ENCODE measurements around the gene CP. TPM values are rescaled to one million over a fixed set of nuclear protein-coding genes. Genes with fewer than 3 reads are reported as not detected.
"Not testable (repeated sequence)": the region's sequence is repeated elsewhere in the genome, so short reads cannot be mapped to it uniquely, and the experiment has no call there.

CP gene
- not detected in 2 replicates for total RNA-seq (2014; rRNA removed; shearing (Covaris generic))
- polyA plus RNA-seq (2015; cell fraction: cytosol; rRNA removed) = 0.10 TPM in 1 of 2 replicates, not detected in the other
- 0.10 TPM in 1 of 2 replicates, not detected in the other for polyA plus RNA-seq (2015; cell fraction: nucleus; rRNA removed)

GRCh38 chr3:149221783-149222517 lies at the start of gene CP:
Gene CP (minus strand): TSS chr3:149221829. CDS start chr3:149221792, 37 bp downstream.
- no peak for DNase-seq (ENCODE audit: low read depth)

DNA sequence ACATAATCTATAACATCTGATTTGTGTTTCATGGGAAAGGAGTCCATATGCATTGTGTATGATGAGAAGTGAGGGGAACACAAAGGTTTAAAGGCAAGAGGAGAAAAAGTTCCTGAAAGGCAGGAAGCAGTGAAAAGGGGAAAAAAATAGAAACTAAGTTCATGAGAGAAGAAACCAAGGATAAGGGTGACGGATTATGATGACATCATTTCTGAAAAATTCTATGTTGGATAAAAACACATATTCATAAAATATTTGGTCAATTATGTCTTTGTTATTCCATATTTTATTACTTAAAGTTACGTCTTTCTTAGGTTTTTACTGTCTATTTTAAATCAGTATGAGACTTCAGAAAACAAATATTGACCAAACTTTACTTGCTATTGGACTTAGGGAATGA lies 48.6 kb upstream of the CP start:
- DNase-seq (ENCODE audit: low read depth) = no peak

DNA sequence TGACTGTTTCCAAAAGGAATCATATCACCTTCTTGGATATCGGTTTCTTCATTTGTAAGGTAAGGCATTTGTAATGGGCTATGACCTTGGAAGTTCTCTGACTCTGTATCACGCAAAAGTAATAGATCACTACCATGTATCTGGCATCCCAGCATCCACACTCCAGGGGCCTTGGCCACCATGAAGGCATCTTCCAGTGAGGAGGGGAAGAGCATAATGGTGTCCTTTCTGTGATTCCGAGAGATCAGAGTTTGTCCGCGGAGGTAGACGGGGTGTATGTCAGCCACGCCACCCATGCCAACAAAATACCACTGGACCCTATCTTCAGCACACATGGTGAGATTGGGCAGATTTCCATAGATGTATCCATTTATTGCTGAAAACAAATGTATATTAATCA lies 48.1 kb upstream of the CP start:
- DNase-seq (ENCODE audit: low read depth) = no peak

GRCh38 chr3:149267565-149267964 lies 45.9 kb upstream of the CP start:
- DNase-seq (ENCODE audit: low read depth) = no peak

- no peak for DNase-seq (ENCODE audit: low read depth)
These were observed 45.1 kb upstream of the CP start for GRCh38 chr3:149266736-149267135.

GRCh38 chr3:149263856-149264255 lies 42.2 kb upstream of the CP start:
- no peak for DNase-seq (ENCODE audit: low read depth)

DNA sequence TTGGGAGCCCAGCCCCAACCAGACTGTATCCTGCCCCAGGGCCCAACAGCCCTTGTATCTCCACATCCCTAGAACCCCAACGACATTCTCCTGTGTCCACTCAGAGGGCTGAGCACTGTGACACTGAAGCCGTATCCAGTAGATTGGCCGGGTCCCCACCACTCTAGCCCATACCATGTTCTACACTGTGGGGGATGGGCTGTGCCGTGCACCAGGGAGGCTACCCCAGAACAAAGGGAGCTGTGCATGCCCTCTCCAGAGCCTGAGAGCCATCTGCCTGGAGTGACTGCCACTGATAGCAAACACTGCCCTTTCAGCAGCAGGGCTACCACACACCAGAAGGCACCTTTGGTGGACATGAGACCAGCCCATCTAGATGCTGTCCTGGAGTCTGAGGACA lies 37.1 kb upstream of the CP start:
- no peak for DNase-seq (ENCODE audit: low read depth)

- no peak for DNase-seq (ENCODE audit: low read depth)
These were observed 36.7 kb upstream of the CP start for GRCh38 chr3:149258298-149258697.

DNA sequence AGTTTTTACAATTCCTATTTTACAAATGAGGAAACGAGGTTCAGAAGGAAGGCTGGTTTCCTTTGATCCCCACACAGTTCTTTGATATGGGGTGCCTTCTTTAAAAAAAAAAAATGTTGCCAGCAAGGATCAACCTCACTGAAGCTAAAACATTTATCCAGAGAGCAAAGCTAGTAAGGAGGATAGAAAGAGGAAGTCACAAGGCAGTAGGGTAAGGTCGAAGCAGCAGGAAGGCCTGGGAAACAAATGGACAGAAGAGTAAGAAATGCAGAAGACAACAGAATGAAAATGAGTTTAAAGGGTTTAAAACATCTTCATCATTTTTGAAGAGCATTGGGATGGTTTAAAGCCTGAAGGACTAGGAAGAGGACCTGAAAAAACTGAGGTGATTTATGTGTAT lies 30.6 kb upstream of the CP start:
- DNase-seq (ENCODE audit: low read depth) = no peak

- DNase-seq (ENCODE audit: low read depth) = no peak
These were observed 29.6 kb upstream of the CP start for GRCh38 chr3:149251186-149251585.

DNA sequence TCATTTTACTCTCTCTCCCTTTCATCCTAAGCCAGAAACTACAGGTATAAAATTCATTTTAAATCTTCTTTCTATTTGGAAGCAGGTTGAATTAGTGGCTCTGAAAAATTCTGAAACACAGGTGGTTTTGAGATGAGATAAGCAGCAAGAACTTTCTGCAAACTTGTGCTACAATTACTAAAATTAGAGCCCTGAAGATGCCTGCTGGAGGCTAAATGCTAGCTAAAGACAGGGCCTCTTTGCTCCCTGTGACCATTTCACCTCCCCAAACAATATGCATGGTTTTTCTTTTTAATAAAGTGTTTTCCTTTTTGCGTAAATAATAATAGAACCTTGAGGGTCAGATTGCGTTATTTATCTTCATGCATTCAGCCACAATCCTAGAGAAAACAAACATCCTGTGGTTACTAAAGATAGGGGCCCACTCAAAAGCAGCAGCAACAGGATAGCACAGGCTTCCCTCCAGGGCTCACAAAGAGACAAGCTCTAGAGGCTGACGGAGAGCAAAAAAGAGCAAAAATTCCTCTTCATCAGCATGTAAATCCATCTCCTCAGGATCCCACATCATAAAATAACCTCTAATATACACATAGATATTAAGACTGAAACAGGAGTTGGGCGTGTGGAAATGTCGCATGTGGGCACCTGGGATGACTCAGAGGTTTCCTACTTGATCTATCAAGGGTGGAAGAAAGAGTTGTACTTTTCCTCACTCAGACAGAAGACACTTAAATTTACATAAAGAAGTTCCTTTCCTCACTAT lies 26.5 kb upstream of the CP start:
- peak; percentile 36 for DNase-seq (ENCODE audit: low read depth)

- DNase-seq (ENCODE audit: low read depth) = peak; percentile 22
These were observed 25.5 kb upstream of the CP start for GRCh38 chr3:149247008-149247710.

GRCh38 chr3:149245738-149246451 lies 24.3 kb upstream of the CP start:
- peak; percentile 62 for DNase-seq (ENCODE audit: low read depth)

DNA sequence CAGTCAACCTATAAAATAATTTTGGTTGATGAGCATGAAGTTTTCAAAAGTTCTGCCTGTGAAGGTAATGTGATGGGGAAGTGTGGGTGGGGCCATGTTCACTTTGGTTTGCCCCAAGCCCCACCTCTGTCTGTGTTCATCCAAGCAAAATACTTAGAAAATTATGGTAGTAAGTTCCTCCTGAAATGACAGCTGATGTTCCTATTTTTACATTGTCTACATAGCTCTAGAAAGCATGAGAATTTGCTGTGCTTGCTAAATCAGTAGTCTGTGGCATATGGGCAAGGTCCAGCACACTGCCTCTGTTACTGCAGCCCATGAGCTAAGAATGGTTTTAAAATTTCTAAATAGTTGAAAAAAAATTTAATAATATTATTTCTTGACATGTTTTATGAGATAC lies 21.9 kb upstream of the CP start:
- no peak for DNase-seq (ENCODE audit: low read depth)

DNA sequence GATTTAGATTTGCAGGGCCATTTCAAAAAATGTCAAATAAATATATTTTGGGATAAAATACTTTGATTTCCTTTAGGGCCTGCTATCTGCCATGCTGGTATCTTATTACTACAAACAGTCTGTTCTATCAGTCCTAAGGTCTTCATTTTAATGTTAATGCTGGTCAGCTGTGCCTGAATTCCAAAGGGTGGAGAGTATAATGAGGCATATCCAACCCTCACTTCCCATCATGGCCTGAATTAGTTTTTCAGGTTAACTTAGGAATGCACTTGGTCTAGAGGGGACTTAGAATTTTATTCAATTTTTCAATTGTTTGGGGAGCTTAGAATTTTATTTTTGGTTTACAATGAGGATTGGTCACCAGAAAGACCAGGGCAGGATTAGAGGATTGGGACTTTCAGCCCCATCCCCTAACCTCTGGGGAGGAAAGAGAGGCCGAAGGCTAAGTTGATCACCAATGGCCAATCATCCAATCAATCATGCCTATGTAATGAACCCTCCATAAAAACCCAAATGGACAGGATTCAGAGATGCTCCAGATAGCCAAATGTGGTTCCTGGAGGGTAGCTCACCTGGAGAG lies 17.8 kb upstream of the CP start:
- no peak for DNase-seq (ENCODE audit: low read depth)

- not testable (repeated sequence) for DNase-seq (ENCODE audit: low read depth)
These were observed 16.6 kb upstream of the CP start for GRCh38 chr3:149238268-149238667.

DNA sequence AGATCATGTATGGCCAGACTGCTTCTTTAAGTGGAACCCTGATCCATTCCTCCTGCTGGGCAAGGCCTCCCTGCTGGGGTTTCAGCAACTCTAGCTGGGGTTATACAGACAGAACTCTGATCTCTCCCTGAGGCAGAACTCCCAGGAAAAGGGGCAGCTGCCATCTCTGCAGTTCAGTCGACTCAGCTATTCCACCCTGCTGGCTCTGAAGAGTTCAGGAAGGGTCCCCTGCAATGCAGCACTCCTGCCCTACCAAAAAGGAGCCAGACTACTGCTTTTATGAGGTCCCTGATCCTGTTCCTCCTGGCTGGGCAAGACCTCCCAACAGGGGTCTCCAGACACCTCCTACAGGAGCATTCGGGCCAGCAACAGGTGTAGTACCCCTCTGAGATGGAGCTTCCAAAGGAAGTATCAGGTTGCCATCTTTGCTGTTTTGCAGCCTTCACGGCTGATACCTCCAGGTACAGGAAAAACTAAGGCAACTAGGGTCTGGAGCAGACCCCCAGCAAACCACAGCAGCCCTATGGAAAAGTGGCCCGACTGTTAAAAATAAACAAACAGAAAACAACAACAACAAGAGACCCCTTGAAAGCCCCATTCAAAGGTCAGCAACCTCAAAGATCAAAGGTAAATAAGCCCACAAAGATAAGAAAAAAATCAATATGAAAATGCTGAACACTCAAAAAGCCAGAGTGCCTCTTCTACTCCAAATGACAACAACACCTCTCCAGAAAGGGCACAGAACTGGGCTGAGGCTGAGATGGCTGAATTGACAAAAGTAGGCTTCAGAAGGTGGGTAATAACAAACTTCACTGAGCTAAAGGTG lies 14.2 kb upstream of the CP start:
- DNase-seq (ENCODE audit: low read depth) = no peak

GRCh38 chr3:149234671-149235245 lies 13.1 kb upstream of the CP start:
- DNase-seq (ENCODE audit: low read depth) = peak; percentile 45

- no peak for DNase-seq (ENCODE audit: low read depth)
These were observed 11.7 kb upstream of the CP start for GRCh38 chr3:149233323-149233722.

GRCh38 chr3:149231871-149232270 lies 10.2 kb upstream of the CP start:
- DNase-seq (ENCODE audit: low read depth) = no peak

All from HT1080 (cell line).